ENCODE data around the gene ATP8B2. TPM values are rescaled to one million over a fixed set of nuclear protein-coding genes. Genes with fewer than 3 reads are reported as not detected.
"Not testable (repeated sequence)": the region's sequence is repeated elsewhere in the genome, so short reads cannot be mapped to it uniquely, and the experiment has no call there.

ATP8B2 gene, protein sequence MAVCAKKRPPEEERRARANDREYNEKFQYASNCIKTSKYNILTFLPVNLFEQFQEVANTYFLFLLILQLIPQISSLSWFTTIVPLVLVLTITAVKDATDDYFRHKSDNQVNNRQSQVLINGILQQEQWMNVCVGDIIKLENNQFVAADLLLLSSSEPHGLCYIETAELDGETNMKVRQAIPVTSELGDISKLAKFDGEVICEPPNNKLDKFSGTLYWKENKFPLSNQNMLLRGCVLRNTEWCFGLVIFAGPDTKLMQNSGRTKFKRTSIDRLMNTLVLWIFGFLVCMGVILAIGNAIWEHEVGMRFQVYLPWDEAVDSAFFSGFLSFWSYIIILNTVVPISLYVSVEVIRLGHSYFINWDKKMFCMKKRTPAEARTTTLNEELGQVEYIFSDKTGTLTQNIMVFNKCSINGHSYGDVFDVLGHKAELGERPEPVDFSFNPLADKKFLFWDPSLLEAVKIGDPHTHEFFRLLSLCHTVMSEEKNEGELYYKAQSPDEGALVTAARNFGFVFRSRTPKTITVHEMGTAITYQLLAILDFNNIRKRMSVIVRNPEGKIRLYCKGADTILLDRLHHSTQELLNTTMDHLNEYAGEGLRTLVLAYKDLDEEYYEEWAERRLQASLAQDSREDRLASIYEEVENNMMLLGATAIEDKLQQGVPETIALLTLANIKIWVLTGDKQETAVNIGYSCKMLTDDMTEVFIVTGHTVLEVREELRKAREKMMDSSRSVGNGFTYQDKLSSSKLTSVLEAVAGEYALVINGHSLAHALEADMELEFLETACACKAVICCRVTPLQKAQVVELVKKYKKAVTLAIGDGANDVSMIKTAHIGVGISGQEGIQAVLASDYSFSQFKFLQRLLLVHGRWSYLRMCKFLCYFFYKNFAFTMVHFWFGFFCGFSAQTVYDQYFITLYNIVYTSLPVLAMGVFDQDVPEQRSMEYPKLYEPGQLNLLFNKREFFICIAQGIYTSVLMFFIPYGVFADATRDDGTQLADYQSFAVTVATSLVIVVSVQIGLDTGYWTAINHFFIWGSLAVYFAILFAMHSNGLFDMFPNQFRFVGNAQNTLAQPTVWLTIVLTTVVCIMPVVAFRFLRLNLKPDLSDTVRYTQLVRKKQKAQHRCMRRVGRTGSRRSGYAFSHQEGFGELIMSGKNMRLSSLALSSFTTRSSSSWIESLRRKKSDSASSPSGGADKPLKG
- 95.8 and 105 TPM in 2 replicates for total RNA-seq

DNA sequence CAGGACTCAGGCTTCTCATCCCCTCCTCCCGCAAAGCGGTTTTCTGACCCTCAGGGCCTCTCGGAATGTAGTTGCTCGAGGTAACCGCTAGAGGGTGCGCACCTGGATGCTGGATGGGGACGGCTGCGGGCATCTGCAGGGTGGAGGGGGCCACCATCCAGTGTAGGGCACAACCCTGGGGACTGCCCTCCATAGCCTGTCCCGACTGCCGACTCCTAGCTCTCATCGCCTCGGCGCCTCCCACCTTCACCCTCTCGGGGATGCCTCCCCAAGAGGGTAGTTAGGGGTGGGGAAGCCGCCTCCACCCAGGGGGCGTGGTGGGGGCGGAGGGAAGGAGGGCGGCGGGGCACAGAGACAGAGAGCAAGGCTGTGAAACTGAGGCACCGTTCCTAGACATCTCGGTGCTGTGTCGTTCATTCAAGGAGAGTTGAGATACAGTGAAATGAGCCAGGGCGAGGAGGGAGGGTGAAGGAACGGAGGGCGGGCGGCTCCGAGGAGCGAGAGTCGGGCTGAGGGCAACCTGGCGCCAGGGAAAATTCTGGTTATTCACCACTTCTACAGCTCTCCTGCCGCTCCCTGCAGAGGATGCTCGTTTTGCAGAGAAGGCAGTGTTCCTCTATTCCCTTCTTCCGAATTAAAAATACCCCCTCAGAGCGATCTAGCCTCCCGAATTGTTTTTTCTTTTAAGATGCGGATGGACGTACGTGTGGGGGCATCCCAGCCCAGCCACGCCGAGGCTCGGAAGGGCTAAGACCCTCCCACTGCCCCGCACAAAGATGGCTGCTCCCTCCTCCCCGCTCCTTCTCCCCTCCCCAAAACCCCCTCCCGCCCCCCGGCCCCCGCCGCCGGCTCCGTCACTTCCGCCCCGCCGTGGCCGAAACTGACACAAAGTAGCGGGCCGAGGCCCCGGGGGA lies at the start of gene ATP8B2:
TSS of gene ATP8B2 (plus strand) at position 857 of the 914 bp plus-strand sequence. CDS start 2,617 bp downstream, outside the sequence.
- intact Hi-C loops (cut with micrococcal nuclease) = loop anchor here (1.0 to 5.0 kb wide), 13 partner anchors 10 to 757 kb away; partner anchors contain the start of genes GATAD2B, HAX1, ILF2 and JTB

- intact Hi-C loops (cut with micrococcal nuclease) = loop anchor here (2.0 to 10.0 kb wide), 3 partner anchors 76 to 482 kb away; no protein-coding TSS in a partner anchor
Observed at GRCh38 chr1:154276797-154277196, 48.5 kb upstream of the ATP8B2 start.

GRCh38 chr1:154287591-154287990 lies 37.7 kb upstream of the ATP8B2 start:
- intact Hi-C loops (cut with micrococcal nuclease) = not testable (repeated sequence)

GRCh38 chr1:154288661-154289060 lies 36.7 kb upstream of the ATP8B2 start:
- intact Hi-C loops (cut with micrococcal nuclease) = no loop called here

DNA sequence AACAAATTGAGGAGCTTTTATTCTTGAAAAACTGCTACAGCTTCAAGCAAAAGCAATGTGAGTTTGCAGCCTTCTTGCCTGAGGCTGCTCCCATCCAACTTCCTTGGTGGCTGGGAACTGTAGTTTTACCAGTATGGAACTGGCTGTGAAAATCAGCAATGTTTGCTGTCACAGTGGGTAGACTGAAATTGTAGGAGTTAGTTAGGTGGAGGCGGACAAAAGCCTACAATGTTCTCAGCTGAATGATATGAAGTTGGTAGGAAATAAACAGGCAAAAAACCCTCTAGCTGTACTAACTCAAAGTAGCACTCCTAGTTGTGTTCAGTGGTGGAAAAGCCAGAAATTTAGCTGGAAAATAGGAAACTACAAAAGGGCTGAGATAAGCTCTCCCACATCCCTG lies 34.4 kb upstream of the ATP8B2 start:
- intact Hi-C loops (cut with micrococcal nuclease) = no loop called here

GRCh38 chr1:154295408-154296235 lies 29.7 kb upstream of the ATP8B2 start:
- intact Hi-C loops (cut with micrococcal nuclease) = no loop called here

GRCh38 chr1:154301582-154301981 lies 23.7 kb upstream of the ATP8B2 start:
- intact Hi-C loops (cut with micrococcal nuclease) = no loop called here

DNA sequence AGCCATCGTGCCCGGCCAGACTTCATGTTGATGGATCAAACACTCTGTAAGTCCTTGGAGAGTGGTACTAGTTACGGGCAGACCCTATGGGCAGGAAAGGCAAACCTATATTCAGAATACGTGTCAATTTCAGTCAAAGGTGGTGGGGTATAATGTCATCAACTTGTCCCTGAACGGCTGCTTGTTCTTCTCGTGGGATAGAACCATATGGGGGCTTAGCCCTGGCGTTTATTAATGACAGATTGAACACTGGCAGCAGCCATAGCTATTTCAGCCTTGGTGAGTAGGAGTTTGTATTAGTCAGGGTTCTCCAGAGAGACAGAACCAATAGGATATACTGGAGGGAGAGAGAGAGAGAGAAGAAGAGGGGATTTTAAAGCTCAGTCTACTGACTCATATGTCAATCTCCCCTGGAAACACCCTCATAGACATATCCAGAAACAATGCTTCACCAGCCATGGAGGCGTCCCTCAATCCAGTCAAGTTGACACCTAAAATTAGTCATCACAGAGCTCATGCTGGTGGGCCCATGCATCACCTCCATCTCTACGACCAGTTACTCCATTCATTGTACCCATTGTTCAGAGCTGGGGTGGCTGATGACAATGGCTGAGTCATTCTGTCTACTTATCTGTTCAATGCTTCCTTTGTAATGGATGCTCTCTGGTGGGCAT lies 20.5 kb upstream of the ATP8B2 start:
- intact Hi-C loops (cut with micrococcal nuclease) = no loop called here

DNA sequence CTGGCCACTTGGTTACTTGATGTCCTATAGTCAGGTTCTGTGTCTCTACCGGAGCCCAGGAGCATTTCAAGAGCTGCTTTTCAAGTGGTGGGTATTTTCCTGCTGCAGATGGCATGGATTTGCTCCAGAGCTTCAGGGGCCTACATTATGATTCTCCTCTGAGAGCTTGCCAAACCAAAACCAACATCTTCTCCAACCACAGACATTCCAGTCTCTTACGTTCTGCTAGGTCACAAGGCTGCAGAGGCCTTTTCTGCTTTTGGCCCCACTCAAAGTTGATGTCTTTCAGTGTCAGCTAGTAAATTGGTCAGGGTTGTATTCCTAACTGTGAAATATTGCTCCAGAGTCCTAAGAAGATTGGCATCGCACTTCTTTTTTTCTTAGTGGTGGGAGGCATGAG lies 19.2 kb upstream of the ATP8B2 start:
- intact Hi-C loops (cut with micrococcal nuclease) = no loop called here

DNA sequence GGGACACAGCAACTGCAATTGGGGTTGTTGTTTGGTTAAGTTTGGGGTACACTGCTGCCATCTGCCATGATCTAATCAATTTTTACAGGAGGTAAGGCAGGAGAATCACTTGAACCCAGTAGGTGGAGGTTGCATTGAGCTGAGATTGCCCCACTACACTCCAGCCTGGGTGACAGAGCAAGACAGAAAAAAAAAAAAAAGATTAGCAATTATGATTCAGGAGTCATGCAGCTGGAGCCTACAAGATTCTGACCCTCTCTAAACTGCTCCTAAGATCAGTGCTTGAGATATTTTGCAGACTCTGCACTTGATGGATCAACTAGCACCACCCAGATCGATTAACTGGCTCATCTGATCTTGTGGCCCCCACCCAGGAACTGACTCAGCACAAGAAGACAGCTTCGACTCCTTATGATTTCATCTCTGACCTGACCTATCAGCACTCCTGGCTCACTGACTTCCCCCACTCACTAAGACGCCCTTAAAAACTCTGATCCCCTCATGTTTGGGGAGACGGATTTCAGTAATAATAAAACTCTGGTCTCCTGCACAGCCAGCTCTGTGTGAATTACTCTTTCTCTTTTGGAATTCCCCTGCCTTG lies 17.6 kb upstream of the ATP8B2 start:
- intact Hi-C loops (cut with micrococcal nuclease) = not testable (repeated sequence)

DNA sequence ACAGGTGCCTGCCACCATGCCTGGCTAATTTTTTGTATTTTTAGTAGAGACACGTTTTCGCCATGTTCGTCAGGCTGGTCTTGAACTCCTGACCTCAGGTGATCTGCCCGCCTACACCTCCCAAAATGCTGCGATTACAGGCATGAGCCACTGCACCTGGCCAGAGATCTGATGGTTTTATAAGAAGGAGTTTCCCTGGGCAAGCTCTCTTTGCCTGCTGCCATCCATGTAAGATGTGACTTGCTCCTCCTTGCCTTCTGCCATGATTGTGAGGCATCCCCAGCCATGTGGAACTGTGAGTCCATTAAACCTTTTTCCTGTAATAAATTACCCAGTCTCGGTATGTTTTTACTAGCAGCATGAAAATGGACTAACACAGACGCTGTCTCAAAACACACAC lies 16.2 kb upstream of the ATP8B2 start:
- intact Hi-C loops (cut with micrococcal nuclease) = not testable (repeated sequence)

- intact Hi-C loops (cut with micrococcal nuclease) = not testable (repeated sequence)
Observed at GRCh38 chr1:154312229-154313065, 12.9 kb upstream of the ATP8B2 start.

- intact Hi-C loops (cut with micrococcal nuclease) = no loop called here
Observed at GRCh38 chr1:154313066-154313356, 12.3 kb upstream of the ATP8B2 start.

DNA sequence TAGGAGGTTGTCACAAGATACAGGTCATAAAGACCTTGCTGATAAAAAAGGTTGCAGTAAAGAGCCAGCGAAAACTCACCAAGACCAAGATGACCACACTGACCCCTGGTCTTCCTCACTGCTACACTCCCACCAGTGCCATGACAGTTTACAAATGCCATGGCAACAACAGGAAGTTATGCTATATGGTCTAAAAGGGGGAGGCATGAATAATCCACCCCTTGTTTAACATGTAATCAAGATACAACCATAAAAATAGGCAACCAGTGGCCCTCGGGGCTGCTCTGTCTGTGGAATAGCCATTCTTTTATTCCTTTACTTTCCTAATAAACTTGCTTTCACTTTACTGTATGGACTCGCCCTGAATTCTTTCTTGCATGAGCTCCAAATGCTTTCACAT lies 11.1 kb upstream of the ATP8B2 start:
- intact Hi-C loops (cut with micrococcal nuclease) = not testable (repeated sequence)

GRCh38 chr1:154316704-154317103 lies 8.6 kb upstream of the ATP8B2 start:
- intact Hi-C loops (cut with micrococcal nuclease) = no loop called here

DNA sequence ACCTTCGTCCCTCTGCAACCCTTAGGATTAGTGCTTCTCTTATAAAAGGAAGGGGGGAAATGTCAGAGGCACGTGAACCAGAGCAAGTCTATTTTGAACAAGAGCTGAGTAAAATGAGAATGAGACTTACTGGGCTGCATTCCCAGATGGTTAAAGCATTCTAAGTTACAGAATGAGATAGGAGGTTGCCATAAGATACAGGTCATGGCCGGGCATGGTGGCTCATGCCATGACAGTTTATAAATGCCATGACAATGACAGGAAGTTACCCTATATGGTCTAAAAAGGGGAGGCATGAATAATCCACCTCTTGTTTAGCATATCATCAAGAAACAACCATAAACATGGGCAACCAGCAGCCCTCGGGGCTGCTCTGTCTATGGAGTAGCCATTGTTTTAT lies 6.9 kb upstream of the ATP8B2 start:
- intact Hi-C loops (cut with micrococcal nuclease) = no loop called here

DNA sequence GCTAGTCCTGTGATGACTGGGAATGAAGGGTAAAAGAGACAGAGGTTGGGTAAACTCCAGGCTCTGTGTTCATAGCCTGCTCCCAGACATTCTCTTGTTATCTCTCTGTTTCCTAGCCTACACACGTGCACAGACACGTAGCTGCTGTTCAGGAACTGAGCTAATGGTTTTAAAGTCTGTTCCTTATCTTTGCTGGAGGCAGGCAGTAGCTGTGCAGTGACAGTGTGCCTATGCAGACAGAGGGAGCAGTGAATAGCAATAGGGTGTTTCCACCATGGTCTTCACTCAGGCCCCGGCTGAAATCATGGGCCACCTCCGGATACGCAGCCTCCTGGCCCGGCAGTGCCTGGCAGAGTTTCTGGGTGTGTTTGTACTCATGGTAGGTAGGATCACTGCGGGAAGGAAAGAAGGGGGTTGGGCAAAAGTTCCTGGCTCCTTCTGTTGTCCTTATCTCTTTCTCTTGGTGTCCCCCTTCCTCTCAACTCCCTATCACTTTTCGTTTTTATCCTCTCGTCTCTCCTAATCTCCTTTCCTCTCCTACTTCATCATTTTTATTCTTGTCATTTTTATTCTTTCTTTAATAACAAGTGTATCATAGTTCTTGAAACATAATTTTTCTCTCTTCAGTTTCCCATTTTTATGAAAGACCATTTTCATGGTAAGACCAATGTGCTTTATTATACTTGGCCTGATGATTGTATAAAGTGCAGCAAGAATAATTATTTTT lies 4.3 kb upstream of the ATP8B2 start, which contains the start of gene AQP10:
TSS of gene AQP10 (plus strand) at position 212 of the 727 bp plus-strand sequence. CDS start at position 275, 63 bp downstream.
- intact Hi-C loops (cut with micrococcal nuclease) = no loop called here
